B cell (primary cell): Measurements from ENCODE around the gene CARS2. TPM values are rescaled to one million over a fixed set of nuclear protein-coding genes. Genes with fewer than 3 reads are reported as not detected.
A peak's percentile ranks its signal among the peaks of the same experiment; 100 is the strongest.

ENCODE experiments used
- ATAC-seq: fragments of 200-7000 bp; cut with Tn5 transposase; one replicate; pipeline ENCODE4 v1.10.0; 2021; ENCODE audit warnings: low read depth, mild to moderate bottlenecking, moderate number of reproducible peaks, moderate library complexity
- CTCF ChIA-PET: fragments of 350-600 bp; sonication (Branson Sonifier 250); formaldehyde crosslinking; loops from one replicate; lab custom pipeline; 2021; ENCODE audit warnings: antibody characterized with exemption, inconsistent platforms; lab: Charles Lee
- POLR2A ChIA-PET: fragments of 350-600 bp; sonication (Branson Sonifier 250); formaldehyde crosslinking; loops from one replicate; lab custom pipeline; 2021; ENCODE audit warnings: antibody characterized with exemption; lab: Charles Lee
- DNase-seq: peaks from one replicate; pipeline ENCODE4 v3.0.0; 2013
- H2AFZ ChIP-seq: 2 replicates; pipeline ENCODE4 v1.6.1; 2012; ENCODE audit warnings: mild to moderate bottlenecking, low read depth, low read length; ENCODE audit not compliant: insufficient read depth, poor library complexity, severe bottlenecking
- H3K27ac ChIP-seq, 2 donors: 1 replicate in 1 of 2; 2 replicates in 1 of 2; pipeline ENCODE4 v1.5.1; 2012 to 2013; ENCODE audit warnings: low read length in 2 of 2, mild to moderate bottlenecking in 2 of 2, moderate library complexity in 1 of 2
- H3K27me3 ChIP-seq, 4 experiments: fragments of 200-600 bp in 1 of 4; sonication (generic) in 1 of 4; replicated peaks in 1 of 4; 1 replicate in 2 of 4; 2 replicates in 2 of 4; pipeline versions ENCODE4 v1.6.1 to v1.7.0; 2013 to 2016; ENCODE audit warnings: low read length in 3 of 4, mild to moderate bottlenecking in 2 of 4, mixed read lengths in 1 of 4, moderate library complexity in 1 of 4; ENCODE audit not compliant: insufficient read depth in 4 of 4, control insufficient read depth in 3 of 4; ENCODE audit errors: control extremely low read depth in 1 of 4
- H3K36me3 ChIP-seq, 2 experiments: replicated peaks in 1 of 2; 1 replicate in 1 of 2; 2 replicates in 1 of 2; pipeline versions ENCODE4 v1.6.1 to v1.7.1; 2013; ENCODE audit warnings: low read length in 1 of 2; ENCODE audit not compliant: insufficient read depth in 2 of 2, control insufficient read depth in 1 of 2; ENCODE audit errors: control extremely low read depth in 1 of 2, extremely low read depth in 1 of 2
- H3K4me1 ChIP-seq, 2 donors: fragments of 200-600 bp in 1 of 2; sonication (generic) in 1 of 2; 1 replicate in 1 of 2; 2 replicates in 1 of 2; pipeline versions ENCODE4 v1.5.1 to v1.6.1; 2013 to 2017; ENCODE audit warnings: low read length in 2 of 2; ENCODE audit not compliant: control insufficient read depth in 2 of 2, insufficient read depth in 2 of 2
- H3K4me2 ChIP-seq: replicated peaks from 2 replicates; pipeline ENCODE3; 2012; ENCODE audit warnings: mild to moderate bottlenecking, low read depth, low read length; ENCODE audit not compliant: poor library complexity, severe bottlenecking
- H3K4me3 ChIP-seq, 5 experiments: fragments of 200-600 bp in 1 of 5; sonication (generic) in 1 of 5; 1 replicate in 3 of 5; 2 replicates in 2 of 5; pipeline versions ENCODE4 v1.5.1 to v1.7.0; 2011 to 2016; ENCODE audit warnings: low read length in 4 of 5, mild to moderate bottlenecking in 4 of 5, low read depth in 2 of 5, control low read depth in 1 of 5, moderate library complexity in 1 of 5; ENCODE audit not compliant: insufficient read depth in 1 of 5; ENCODE audit errors: control extremely low read depth in 1 of 5, extremely low read depth in 1 of 5
- H3K79me2 ChIP-seq: fragments of 200-600 bp; sonication (generic); one replicate; pipeline ENCODE4 v1.6.0; 2016; ENCODE audit warnings: low read length; ENCODE audit not compliant: control insufficient read depth, insufficient read depth
- H3K9ac ChIP-seq: fragments of 200-600 bp; sonication (generic); 2 replicates; pipeline ENCODE4 v1.6.1; 2017; ENCODE audit warnings: mild to moderate bottlenecking, low read length, moderate library complexity
- H3K9me3 ChIP-seq, 3 donors: one replicate each; pipeline versions ENCODE4 v1.6.1 to v1.7.1; 2013; ENCODE audit warnings: low read length in 2 of 3; ENCODE audit not compliant: control insufficient read depth in 2 of 3, insufficient read depth in 1 of 3; ENCODE audit errors: control extremely low read depth in 1 of 3
- H4K20me1 ChIP-seq: 2 replicates; pipeline ENCODE4 v1.6.0; 2012; ENCODE audit warnings: mild to moderate bottlenecking, low read length; ENCODE audit not compliant: insufficient read depth, control insufficient read depth, poor library complexity, severe bottlenecking
- H3K27ac Mint-ChIP-seq: one replicate; pipeline ENCODE4 v1.8.0; 2021; ENCODE audit warnings: mixed read lengths
- H3K27me3 Mint-ChIP-seq: one replicate; pipeline ENCODE4 v1.8.0; 2021; ENCODE audit warnings: mixed read lengths
- H3K4me1 Mint-ChIP-seq: one replicate; pipeline ENCODE4 v1.8.0; 2021; ENCODE audit warnings: mixed read lengths
- H3K4me3 Mint-ChIP-seq: one replicate; pipeline ENCODE4 v1.8.0; 2021; ENCODE audit warnings: mixed read lengths
- H3K9me3 Mint-ChIP-seq: one replicate; pipeline ENCODE4 v1.8.0; 2022; ENCODE audit warnings: mixed read lengths; ENCODE audit not compliant: insufficient read depth
- EZH2 ChIP-seq: IDR thresholded peaks from 2 replicates; pipeline ENCODE4 v1.6.1; 2012; ENCODE audit warnings: borderline replicate concordance, low read depth, mild to moderate bottlenecking, moderate library complexity, low read length; ENCODE audit not compliant: insufficient read depth, poor library complexity, severe bottlenecking
- WGBS: methylation state at CpG from one replicate; pipeline ENCODE4 v1.1.5; 2013; ENCODE audit warnings: missing lambda C conversion rate; ENCODE audit not compliant: insufficient coverage; 5-methylcytosine and 5-hydroxymethylcytosine counted together
- intact Hi-C: fragments of 100-400 bp; cut with micrococcal nuclease; formaldehyde crosslinking; loops from one replicate; pipeline ENCODE4 v1.10.0; 2022
- polyA plus RNA-seq: library from polyadenylated mRNA; depleted of rRNA; stranded (reverse); fragments of >200 nt; gene quantifications from 2 replicates; pipeline ENCODE4 v1.2.3, GENCODE V29; 2012
- total RNA-seq, 2 donors: library from RNA; stranded (reverse); fragments of 120-200 nt in 1 of 2; gene quantifications; 1 replicate in 1 of 2; 2 replicates in 1 of 2; pipeline versions ENCODE4 v1.2.3 to v1.2.4, GENCODE V29; 2013 to 2022
- TF ChIP-seq, protein P1 (sequence below): fragments of 200-600 bp; IDR thresholded peaks from one replicate; pipeline ENCODE4 v1.8.0; 2022; ENCODE audit warnings: antibody characterized with exemption, mild to moderate bottlenecking

CARS2 gene
- total and polyA plus RNA-seq, 2 donors (not counting 1 experiment from before 2014, with no cell fraction given), result 154 to 188 TPM

DNA sequence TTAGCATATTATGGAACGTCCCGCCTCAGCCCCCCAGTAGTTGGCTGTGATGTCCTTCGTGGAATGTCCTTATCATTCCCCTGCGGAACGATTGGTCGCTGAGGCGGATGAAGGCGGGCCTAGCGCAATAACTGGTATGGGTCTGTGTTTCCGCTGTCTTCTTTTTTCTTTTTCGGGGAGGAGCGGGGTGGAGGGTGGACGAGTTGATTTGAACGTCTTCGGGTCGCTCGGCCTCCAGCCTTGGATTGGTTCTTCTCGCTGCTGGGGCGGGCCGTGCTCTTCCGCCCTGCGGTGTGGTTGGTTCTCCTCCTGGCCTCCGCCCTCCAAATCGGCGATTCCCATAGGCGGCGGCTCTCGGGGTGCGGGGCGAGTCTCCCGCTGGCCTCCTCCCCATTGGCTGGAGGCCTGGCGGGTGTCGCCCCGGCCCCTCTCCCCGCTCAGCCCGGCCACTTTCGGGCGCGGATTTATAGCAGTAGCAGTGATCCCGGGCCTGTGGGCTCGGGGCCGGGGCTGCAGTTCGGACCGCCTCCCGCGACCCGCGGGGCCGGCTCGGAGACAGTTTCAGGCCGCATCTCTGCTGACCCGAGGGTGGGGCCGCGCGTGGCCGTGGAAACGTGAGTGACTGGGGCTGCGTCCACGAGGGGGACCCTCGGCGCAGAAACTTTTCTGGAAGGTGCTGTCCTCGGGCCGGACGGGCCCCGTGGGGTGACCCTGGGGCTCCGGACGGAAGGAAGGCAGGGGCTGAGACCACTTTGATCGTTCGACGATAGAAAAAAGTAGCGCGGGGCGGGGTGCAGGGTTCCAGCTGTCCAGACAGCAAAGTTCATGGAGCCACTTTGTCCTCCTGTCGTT is 9.7 kb upstream of the CARS2 start:
- Mint-ChIP-seq H3K4me3 (peak overlapping the region; percentile 96), H3K9me3 (no peaks in the 10 kb centered on the region), H3K4me1 (peaks cover 35% of the 10 kb centered on the region), H3K27ac (peak overlapping the region; percentile 96), H3K27me3 (no peaks in the 10 kb centered on the region)
- DNase-seq, result peak; percentile 99
- H3K79me2 ChIP-seq, result peaks cover 65% of the 10 kb centered on the region
- intact Hi-C loops, result loop anchor here (1.0 to 10.0 kb wide), 8 partner anchors 9 to 931 kb away; partner anchors contain the start of genes ANKRD10, CARS2 and IRS2
- H3K4me1 ChIP-seq, result peaks cover 28 to 30% of the 10 kb centered on the region in 2 donors
- H3K27me3 ChIP-seq, result no peaks in the 10 kb centered on the region
- TF ChIP-seq, protein P1, sequence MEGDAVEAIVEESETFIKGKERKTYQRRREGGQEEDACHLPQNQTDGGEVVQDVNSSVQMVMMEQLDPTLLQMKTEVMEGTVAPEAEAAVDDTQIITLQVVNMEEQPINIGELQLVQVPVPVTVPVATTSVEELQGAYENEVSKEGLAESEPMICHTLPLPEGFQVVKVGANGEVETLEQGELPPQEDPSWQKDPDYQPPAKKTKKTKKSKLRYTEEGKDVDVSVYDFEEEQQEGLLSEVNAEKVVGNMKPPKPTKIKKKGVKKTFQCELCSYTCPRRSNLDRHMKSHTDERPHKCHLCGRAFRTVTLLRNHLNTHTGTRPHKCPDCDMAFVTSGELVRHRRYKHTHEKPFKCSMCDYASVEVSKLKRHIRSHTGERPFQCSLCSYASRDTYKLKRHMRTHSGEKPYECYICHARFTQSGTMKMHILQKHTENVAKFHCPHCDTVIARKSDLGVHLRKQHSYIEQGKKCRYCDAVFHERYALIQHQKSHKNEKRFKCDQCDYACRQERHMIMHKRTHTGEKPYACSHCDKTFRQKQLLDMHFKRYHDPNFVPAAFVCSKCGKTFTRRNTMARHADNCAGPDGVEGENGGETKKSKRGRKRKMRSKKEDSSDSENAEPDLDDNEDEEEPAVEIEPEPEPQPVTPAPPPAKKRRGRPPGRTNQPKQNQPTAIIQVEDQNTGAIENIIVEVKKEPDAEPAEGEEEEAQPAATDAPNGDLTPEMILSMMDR, result peak; percentile 30
- TF ChIP-seq EZH2, result no peak
- POLR2A ChIA-PET, result interaction anchor here (0.6 to 4.0 kb wide), 13 partner anchors 9 to 1872 kb away, joined by 3 to 51 read pairs (median 5); partner anchors contain the start of genes ANKRD10, CARS2, NAXD and TUBGCP3
- H4K20me1 ChIP-seq, result peaks cover 58% of the 10 kb centered on the region
- CTCF ChIA-PET, result interaction anchor here (0.8 to 4.1 kb wide), 11 partner anchors 12 to 260 kb away, joined by 3 to 13 read pairs (median 4); partner anchors contain the start of gene ANKRD10
- H3K9ac ChIP-seq, result peak overlapping the region; percentile 100
- peak overlapping the region; percentile 89 to 100 (median 100) for H3K4me3 ChIP-seq
- WGBS, result under 1% methylated on average over 72 of the region's 74 CpGs
- peak overlapping the region; percentile 95 for H3K4me2 ChIP-seq
- peak overlapping the region; percentile 81 for H2AFZ ChIP-seq
- H3K9me3 ChIP-seq, result peaks cover 0 to 10% (median 0%) of the 10 kb centered on the region in 3 donors
- H3K36me3 ChIP-seq, result peaks cover 0 to 14% of the 10 kb centered on the region in 2 experiments
- ATAC-seq, result peak; percentile 56
- peak overlapping the region; percentile 82 to 86 for H3K27ac ChIP-seq
